Heart left ventricle (tissue), 16 donors: ENCODE data around the gene AP5M1. TPM values are rescaled to one million over a fixed set of nuclear protein-coding genes. Genes with fewer than 3 reads are reported as not detected.
"Not testable (repeated sequence)": the region's sequence is repeated elsewhere in the genome, so short reads cannot be mapped to it uniquely, and the experiment has no call there.

Experiments
- ATAC-seq, 4 donors: fragments of 200-7000 bp; cut with Tn5 transposase; one replicate each; pipeline ENCODE4 v1.9.1; 2020 to 2022; ENCODE audit warnings: moderate library complexity in 4 of 4, mild to moderate bottlenecking in 3 of 4, moderate number of reproducible peaks in 1 of 4
- DNase-seq, 5 donors: peaks; one replicate each; pipeline ENCODE4 v3.0.0-alpha.2; 2020
- H3K27ac ChIP-seq, 12 donors: fragments of 200-600 bp; sonication (generic) in 4 of 12; one replicate each; pipeline versions ENCODE4 v1.5.0 to v1.8.0; 2016 to 2022; ENCODE audit warnings: mild to moderate bottlenecking in 2 of 12
- H3K27me3 ChIP-seq, 9 donors: fragments of 200-600 bp; sonication (generic) in 2 of 9; one replicate each; pipeline versions ENCODE4 v1.5.1 to v1.8.0; 2016 to 2022; ENCODE audit warnings: mild to moderate bottlenecking in 3 of 9
- H3K36me3 ChIP-seq, 9 donors: fragments of 200-600 bp; sonication (generic) in 2 of 9; one replicate each; pipeline versions ENCODE4 v1.5.0 to v1.8.0; 2018 to 2022; ENCODE audit warnings: mild to moderate bottlenecking in 2 of 9
- H3K4me1 ChIP-seq, 12 donors: fragments of 200-600 bp; sonication (generic) in 4 of 12; one replicate each; pipeline versions ENCODE4 v1.5.0 to v1.8.0; 2016 to 2022; ENCODE audit warnings: mild to moderate bottlenecking in 3 of 12
- H3K4me3 ChIP-seq, 12 donors: fragments of 200-600 bp; sonication (generic) in 4 of 12; one replicate each; pipeline versions ENCODE4 v1.5.0 to v1.8.0; 2017 to 2022; ENCODE audit warnings: mild to moderate bottlenecking in 9 of 12, moderate library complexity in 4 of 12
- H3K9me3 ChIP-seq, 12 donors: fragments of 200-600 bp; sonication (generic) in 4 of 12; one replicate each; pipeline versions ENCODE4 v1.5.0 to v1.8.0; 2016 to 2022; ENCODE audit warnings: mild to moderate bottlenecking in 1 of 12
- POLR2A ChIP-seq, 2 donors: fragments of 450-650 bp; IDR thresholded peaks; one replicate each; pipeline ENCODE4 v1.6.1; 2017; ENCODE audit warnings: antibody characterized with exemption in 2 of 2, mild to moderate bottlenecking in 2 of 2, moderate library complexity in 2 of 2
- WGBS, 4 donors: extraction: QIAGEN DNeasy Blood & Tissue Kit in 2 of 4; methylation state at CpG; one replicate each; pipeline versions ENCODE4 v1.1.5 to v1.1.7; 2013 to 2018; 5-methylcytosine and 5-hydroxymethylcytosine counted together
- intact Hi-C, 10 donors: fragments of 100-400 bp; cut with DNase I; formaldehyde crosslinking; loops; one replicate each; pipeline versions ENCODE4 v1.11.1 to v1.14.2; 2022
- polyA plus RNA-seq, 2 donors: library from polyadenylated mRNA; stranded (reverse); fragments of 200-250 nt; gene quantifications; one replicate each; pipeline ENCODE4 v1.2.3, GENCODE V29; 2013
- total RNA-seq, 9 donors: library from RNA; depleted of rRNA in 2 of 9; stranded (reverse); fragments of >200 nt in 2 of 9; fragmentation: NEBNext Ultra II Directional in 3 of 9; extraction: Animal tissue kit (Norgen Biotek cat#: 25700) in 3 of 9; gene quantifications; one replicate each; pipeline versions ENCODE4 v1.1.0 to v1.2.4, GENCODE V29; 2016 to 2023
- TF ChIP-seq, protein P1 (sequence below), 12 donors: fragments of 200-600 bp; sonication (generic) in 4 of 12; IDR thresholded peaks; one replicate each; pipeline versions ENCODE4 v1.5.0 to v1.8.0; 2018 to 2022; ENCODE audit warnings: antibody characterized with exemption in 12 of 12, mild to moderate bottlenecking in 5 of 12
- donor health status: ischemic (EF 13 %, LVEDD 7.1; RV severe dilation, severe dysfunction).
- donor health status: healthy with polysubstance abuse.
- donor health status: DM: no; HTN: yes; CAD: no.
- donor health status: DM: no; HTN: no; CAD: no.
- donor health status: ischemic (EF 25% LVEDD 6.9; RV normal size, moderate dysfunction).
- donor health status: ischemic (EF 25% LVEDD 5.7; RV mildly dilated, moderate dysfunction).
- donor health status: healthy.
- donor health status: DM: yes; HTN: yes; CAD: no.
- donor health status: ischemic (EF 35%, LVEDD 5.7; RV mildly dilated, moderate dysfunction).
- donor health status: nonischemic (EF 11% LVEDD 7.7; RV severe dilation, severe dysfunction).
- donor health status: DM: yes; HTN: yes; CAD: no.
- donor health status: PGD.
- donor health status: ischemic (EF 29% LVEDD 5.4; RV normal size, mild dysfunction).
- donor health status: nonischemic (EF 23%, LVEDD 6.1; RV moderate dilation, normal function).

The AP5M1 gene
- total and polyA plus RNA-seq, 11 donors = 5.8 to 58.1 (median 39.7) TPM

DNA sequence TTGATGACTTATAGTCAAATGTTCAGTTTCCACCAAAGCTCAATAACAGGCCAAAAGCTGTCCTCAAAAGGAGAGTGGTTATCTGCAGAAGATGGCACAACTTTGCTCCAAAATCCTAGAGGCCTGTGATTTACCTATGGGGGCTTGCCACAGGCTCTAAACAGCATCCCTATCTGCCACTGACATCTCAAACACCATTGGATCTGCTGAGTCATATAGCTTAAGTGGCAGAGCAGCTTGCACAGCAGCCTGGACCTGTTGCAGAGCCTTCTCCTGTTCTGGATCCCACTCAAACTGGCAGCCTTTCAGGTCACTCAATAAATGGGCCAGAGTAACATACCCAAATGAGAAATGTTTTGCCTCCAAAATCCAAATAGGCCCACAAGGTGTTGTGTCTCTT, 61.1 kb downstream of the AP5M1 start:
- Histone ChIP-seq H3K9me3 (peaks cover 0 to 14% (median under 1%) of the 10 kb centered on the region in 12 donors), H3K36me3 (no peaks in the 10 kb centered on the region), H3K4me1 (no peaks in the 10 kb centered on the region), H3K4me3 (no peak overlapping the region), H3K27ac (no peak overlapping the region), H3K27me3 (no peaks in the 10 kb centered on the region)
- intact Hi-C loops = no loop called here
- TF ChIP-seq, protein P1, sequence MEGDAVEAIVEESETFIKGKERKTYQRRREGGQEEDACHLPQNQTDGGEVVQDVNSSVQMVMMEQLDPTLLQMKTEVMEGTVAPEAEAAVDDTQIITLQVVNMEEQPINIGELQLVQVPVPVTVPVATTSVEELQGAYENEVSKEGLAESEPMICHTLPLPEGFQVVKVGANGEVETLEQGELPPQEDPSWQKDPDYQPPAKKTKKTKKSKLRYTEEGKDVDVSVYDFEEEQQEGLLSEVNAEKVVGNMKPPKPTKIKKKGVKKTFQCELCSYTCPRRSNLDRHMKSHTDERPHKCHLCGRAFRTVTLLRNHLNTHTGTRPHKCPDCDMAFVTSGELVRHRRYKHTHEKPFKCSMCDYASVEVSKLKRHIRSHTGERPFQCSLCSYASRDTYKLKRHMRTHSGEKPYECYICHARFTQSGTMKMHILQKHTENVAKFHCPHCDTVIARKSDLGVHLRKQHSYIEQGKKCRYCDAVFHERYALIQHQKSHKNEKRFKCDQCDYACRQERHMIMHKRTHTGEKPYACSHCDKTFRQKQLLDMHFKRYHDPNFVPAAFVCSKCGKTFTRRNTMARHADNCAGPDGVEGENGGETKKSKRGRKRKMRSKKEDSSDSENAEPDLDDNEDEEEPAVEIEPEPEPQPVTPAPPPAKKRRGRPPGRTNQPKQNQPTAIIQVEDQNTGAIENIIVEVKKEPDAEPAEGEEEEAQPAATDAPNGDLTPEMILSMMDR (IDR thresholded peaks at IDR 0.05) = no peak
- no peak for TF ChIP-seq POLR2A (IDR thresholded peaks at IDR 0.05)
- no peak for DNase-seq
- ATAC-seq = no peak

DNA sequence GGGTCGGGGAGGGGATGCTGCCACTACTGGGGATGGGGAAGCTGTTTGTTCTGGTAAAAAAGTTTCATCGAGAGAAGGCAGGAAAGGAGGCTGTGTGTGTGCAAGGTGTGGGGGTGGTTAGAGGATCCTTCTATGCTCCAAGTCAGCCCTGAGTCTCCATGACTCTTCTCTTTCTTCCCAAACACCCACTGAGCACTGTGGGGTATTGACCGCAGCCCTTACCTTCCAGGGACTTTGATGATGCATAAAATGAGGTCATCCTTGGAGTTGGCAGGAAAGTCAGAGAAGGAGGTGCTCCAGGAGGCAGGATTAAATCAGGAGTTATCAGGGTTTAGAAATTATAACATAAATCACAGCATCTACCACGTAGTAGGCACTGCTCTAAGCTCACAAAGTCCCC, 63.7 kb downstream of the AP5M1 start:
- H3K36me3 ChIP-seq, H3K27me3 ChIP-seq, H3K4me3 ChIP-seq, intact Hi-C loops, H3K27ac ChIP-seq, H3K4me1 ChIP-seq, ATAC-seq, DNase-seq: not testable (repeated sequence)
- WGBS, 4 donors = 80 to 89% (median 88%) methylated on average over 3 to 4 of the region's 4 CpGs
- peaks cover 0 to 39% (median 12%) of the 10 kb centered on the region in 12 donors for H3K9me3 ChIP-seq

DNA sequence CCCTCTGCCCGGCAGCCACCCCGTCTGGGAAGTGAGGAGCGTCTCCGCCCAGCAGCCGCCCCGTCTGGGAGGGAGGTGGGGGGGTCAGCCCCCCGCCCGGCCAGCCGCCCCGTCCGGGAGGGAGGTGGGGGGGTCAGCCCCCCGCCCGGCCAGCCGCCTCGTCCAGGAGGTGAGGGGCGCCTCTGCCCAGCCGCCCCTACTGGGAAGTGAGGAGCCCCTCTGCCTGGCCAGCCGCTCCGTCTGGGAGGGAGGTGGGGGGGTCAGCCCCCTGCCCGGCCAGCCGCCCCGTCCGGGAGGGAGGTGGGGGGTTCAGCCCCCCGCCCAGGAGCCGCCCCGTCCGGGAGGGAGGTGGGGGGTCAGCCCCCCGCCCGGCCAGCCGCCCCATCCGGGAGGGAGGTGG, 65.0 kb downstream of the AP5M1 start:
- H3K4me1 ChIP-seq, H3K4me3 ChIP-seq, intact Hi-C loops, DNase-seq, H3K27ac ChIP-seq, ATAC-seq, H3K27me3 ChIP-seq, H3K36me3 ChIP-seq: not testable (repeated sequence)
- 90 to 100% (median 94%) methylated on average over 1 to 22 of the region's 31 CpGs; no CpG with 5 or more reads in 1 of the 4 donors for WGBS, 4 donors
- peaks cover 0 to 43% (median 12%) of the 10 kb centered on the region in 12 donors for H3K9me3 ChIP-seq

- H3K27ac ChIP-seq, H3K4me3 ChIP-seq, H3K36me3 ChIP-seq, H3K9me3 ChIP-seq, H3K27me3 ChIP-seq, intact Hi-C loops, H3K4me1 ChIP-seq, DNase-seq, ATAC-seq: not testable (repeated sequence)
- WGBS, 4 donors = 70 to 81% (median 72%) methylated on average over 33 to 34 of the region's 34 CpGs
Observed at GRCh38 chr14:57343545-57344297, 75.0 kb downstream of the AP5M1 start.

GRCh38 chr14:57345106-57345505, 76.3 kb downstream of the AP5M1 start:
- H3K27ac ChIP-seq = no peak overlapping the region
- no peaks in the 10 kb centered on the region for H3K4me1 ChIP-seq
- 84 to 88% (median 85%) methylated on average over 9 of the region's 9 CpGs for WGBS, 4 donors
- DNase-seq (no peak), ATAC-seq (no peak)
- no peaks in the 10 kb centered on the region for H3K9me3 ChIP-seq
- intact Hi-C loops = no loop called here
- H3K27me3 ChIP-seq = peaks cover 0 to 4% (median 0%) of the 10 kb centered on the region in 9 donors
- TF ChIP-seq, protein P1 (IDR thresholded peaks at IDR 0.05) = no peak
- TF ChIP-seq POLR2A (IDR thresholded peaks at IDR 0.05) = no peak
- no peaks in the 10 kb centered on the region for H3K36me3 ChIP-seq
- H3K4me3 ChIP-seq = no peak overlapping the region

GRCh38 chr14:57346741-57347140, 78.0 kb downstream of the AP5M1 start:
- intact Hi-C loops = no loop called here
- Histone ChIP-seq H3K4me3 (no peak overlapping the region), H3K9me3 (no peaks in the 10 kb centered on the region), H3K27me3 (peaks cover 0 to 4% (median 0%) of the 10 kb centered on the region in 9 donors), H3K27ac (no peak overlapping the region), H3K4me1 (no peaks in the 10 kb centered on the region), H3K36me3 (no peaks in the 10 kb centered on the region)
- WGBS, 4 donors = 58 to 64% (median 62%) methylated on average over 2 of the region's 2 CpGs
- TF ChIP-seq, protein P1 (IDR thresholded peaks at IDR 0.05) = no peak
- no peak for TF ChIP-seq POLR2A (IDR thresholded peaks at IDR 0.05)
- ATAC-seq (no peak), DNase-seq (no peak)
